Epithelial cell of prostate (primary cell): ENCODE measurements around the gene DERL2.

Source experiments
- DNase-seq: peaks from one replicate; pipeline ENCODE4 v3.0.0-alpha.2; 2011; ENCODE audit warnings: low read depth, low spot score
- H3K27ac ChIP-seq: fragments of 450-650 bp; 2 replicates; pipeline ENCODE4 v1.5.1; 2017; ENCODE audit warnings: mild to moderate bottlenecking

DERL2 gene

DNA sequence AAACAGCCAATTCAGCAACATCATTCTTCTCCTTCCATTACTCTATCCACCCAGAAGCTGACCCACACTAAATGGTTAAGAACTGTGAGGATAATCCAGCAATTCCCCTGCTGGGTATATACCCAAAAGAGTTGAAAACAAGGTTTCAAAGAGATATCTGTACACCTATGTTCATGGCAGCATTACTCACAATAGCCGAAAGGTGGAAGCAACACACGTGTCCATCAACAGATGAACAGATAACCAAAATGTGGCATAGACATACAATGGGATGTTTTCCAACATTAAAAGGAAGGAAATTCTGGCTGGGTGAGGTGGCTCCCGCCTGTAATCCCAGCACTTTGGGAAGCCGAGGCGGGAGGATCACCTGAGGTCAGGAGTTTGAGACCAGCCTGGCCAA lies 20.3 kb upstream of the DERL2 start:
- no peak overlapping the region for H3K27ac ChIP-seq
- DNase-seq, result no peak

GRCh38 chr17:5502552-5502951 lies 16.6 kb upstream of the DERL2 start:
- no peak for DNase-seq
- no peak overlapping the region for H3K27ac ChIP-seq

DNA sequence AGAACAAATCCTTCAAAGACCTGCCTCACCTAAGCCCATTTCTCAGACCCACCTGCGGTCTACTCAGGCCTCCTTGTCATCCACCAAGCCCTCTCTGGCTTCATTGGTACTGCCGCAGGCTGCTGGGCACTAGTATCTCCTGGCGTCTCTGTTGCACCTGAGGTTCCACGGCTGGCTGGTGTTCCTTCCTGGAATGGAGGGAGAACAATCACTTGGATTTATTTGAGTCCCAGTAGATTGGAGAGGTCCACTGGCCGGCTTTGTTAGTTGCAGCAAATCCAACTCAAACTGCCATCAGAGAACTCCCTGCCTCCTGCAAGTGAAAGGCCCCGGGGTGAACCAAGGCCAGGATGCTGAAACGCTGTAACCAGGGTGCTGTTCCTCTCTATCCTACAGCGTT lies 15.7 kb upstream of the DERL2 start:
- no peak for DNase-seq
- H3K27ac ChIP-seq, result no peak overlapping the region

GRCh38 chr17:5500589-5501391 lies 14.8 kb upstream of the DERL2 start:
- H3K27ac ChIP-seq, result no peak overlapping the region
- DNase-seq, result no peak

- no peak overlapping the region for H3K27ac ChIP-seq
- DNase-seq, result no peak
Measured at GRCh38 chr17:5500247-5500588, 14.2 kb upstream of the DERL2 start.

- H3K27ac ChIP-seq, result no peak overlapping the region
- no peak for DNase-seq
Measured at GRCh38 chr17:5499476-5500231, 13.7 kb upstream of the DERL2 start.

DNA sequence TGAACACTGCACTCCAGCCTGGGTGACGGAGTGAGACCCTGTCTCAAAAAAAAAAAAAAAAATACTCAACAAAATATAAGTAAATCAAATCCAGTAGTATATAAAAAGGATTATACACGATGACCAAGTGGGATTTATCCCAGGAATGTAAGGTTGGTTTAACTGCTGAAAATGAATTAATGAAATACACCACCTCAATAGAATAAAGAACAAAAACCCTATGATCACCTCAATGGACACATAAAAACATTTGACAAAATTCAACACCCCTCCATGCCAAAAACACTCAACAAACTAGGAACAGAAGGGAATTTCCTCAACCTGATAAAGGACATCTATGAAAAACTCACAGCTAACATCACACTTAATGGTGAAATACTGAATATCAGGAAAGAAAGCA lies 7.0 kb upstream of the DERL2 start:
- no peak for DNase-seq
- H3K27ac ChIP-seq, result no peak overlapping the region

DNA sequence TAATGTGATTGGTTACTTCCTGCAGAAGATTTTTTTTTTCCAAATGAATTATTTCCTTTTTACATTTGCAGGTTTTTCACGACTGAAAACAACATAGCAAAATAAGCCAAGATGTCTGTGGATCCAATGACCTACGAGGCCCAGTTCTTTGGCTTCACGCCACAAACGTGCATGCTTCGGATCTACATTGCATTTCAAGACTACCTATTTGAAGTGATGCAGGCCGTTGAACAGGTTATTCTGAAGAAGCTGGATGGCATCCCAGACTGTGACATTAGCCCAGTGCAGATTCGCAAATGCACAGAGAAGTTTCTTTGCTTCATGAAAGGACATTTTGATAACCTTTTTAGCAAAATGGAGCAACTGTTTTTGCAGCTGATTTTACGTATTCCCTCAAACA lies 2.8 kb upstream of the DERL2 start:
- DNase-seq, result no peak
- H3K27ac ChIP-seq, result no peak overlapping the region

DNA sequence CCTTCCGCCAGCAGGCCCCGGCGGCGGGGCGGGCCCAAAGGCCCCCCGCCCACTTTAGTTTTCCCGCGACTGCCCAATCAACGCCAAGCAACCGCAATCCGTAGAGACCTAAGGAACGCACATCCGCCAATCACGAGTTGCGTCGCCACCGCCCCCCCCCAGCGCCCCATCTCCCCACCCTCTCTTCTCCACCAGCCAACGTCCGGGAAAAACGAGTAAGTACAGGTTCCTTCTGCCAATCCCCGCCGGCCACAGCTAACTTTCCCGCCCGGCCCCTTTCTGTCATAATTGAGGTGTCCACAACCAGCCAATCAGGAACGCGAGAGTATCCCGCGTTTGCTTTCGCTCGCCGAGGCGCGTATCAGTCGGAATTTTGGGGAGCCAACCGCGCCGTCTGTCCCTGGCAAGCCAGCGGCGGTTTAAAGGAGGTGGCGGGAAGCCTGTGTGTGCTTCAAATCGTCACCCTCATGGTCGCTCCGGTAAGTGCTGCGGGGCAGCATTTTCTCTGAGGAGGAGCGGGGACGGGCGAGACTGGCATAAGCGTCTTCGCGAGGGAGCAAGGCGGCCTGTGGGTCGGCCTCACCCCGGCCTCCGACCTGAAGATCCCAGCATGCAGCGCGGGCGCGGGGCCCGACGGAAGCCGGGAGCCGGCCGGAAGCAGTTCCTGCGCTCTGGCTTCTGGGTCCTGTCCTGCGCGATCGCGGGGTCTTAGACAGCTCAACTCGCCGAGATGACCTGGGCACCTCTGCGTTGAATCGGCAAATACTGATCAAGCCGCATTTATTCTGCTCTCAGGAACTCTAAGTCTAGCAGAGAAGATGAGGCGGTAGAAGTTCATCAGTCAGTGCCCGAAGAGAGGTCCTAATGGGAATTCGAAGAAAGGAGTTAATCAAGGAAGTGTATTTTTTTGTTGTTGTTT lies 487 bp upstream of the DERL2 start, which contains the start of gene MIS12:
Gene MIS12 (plus strand): TSS at position 361 of the 919 bp plus-strand sequence. CDS start 2,297 bp downstream, outside the sequence.
- DNase-seq, result peak; percentile 98
- peak within 1 kb of the TSS; percentile 94 for H3K27ac ChIP-seq

- no peak for DNase-seq
Measured at GRCh38 chr17:5481451-5481850, 4.5 kb downstream of the DERL2 start.

GRCh38 chr17:5480962-5481361 lies 5.0 kb downstream of the DERL2 start:
- H3K27ac ChIP-seq, result no peak overlapping the region
- no peak for DNase-seq

More at GRCh38 chr17:5481451-5481850, 4.5 kb downstream of the DERL2 start:
- no peak overlapping the region for H3K27ac ChIP-seq

DNA sequence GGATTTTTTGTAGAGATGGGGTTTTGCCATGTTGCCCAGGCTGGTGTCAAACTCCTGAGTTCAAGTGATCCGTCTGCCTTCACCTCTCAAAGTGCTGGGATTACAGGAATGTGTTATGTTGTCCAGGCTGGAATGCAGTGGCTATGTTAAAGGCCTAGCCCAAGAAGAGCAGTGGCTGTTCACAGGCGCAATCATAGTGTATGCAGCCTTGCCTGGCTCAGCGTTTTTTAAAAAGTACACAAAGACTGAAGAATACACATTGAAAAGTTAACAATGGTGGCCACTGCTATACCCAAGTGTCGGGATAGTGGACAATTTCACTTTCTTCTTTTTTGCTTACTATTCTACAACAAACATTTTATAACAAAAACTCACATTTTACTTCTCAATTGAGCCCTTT lies 7.0 kb downstream of the DERL2 start:
- no peak overlapping the region for H3K27ac ChIP-seq
- DNase-seq, result no peak

- DNase-seq, result no peak
- H3K27ac ChIP-seq, result no peak overlapping the region
Measured at GRCh38 chr17:5473906-5474305, 12.1 kb downstream of the DERL2 start.

DNA sequence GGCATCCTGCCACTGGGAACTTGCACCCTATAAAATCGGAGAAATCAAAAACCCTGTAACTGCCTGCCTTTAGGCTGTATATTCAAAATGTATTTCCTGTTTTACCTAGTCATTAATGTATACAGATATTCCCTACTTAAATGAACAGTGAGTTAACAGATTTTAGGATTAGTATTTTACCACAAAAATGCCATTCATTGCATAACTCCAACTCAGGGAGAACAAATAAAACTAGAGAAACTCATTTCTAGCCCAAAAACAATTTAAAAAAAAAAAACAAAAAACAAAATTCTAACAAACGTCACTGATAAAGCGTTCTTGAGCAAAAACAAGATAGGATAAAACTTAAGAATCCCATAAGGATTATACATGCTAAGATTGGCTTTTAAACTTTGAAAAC lies 13.5 kb downstream of the DERL2 start:
- DNase-seq, result no peak
- H3K27ac ChIP-seq, result no peak overlapping the region

- peak overlapping the region; percentile 36 for H3K27ac ChIP-seq
- DNase-seq, result no peak
Measured at GRCh38 chr17:5468075-5468473, 17.9 kb downstream of the DERL2 start.

DNA sequence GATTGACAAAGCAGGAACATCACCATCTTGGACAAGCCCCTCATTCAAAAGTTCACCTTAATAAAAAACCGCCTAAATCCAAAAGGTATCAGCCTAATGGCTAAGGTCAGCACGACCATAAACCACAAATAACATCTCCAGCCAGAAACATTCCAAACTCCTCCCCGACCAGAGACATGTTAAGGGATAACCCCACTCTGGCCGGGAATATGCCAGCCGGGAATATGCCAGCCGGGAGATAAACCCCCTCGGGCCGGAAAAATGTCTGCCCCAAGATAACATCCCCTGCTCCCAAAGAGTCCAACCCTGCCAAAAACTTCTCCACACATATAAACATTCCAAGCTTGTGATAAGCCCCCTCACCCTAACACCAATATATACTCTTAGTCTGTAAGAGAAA lies 18.6 kb downstream of the DERL2 start:
- no peak overlapping the region for H3K27ac ChIP-seq
- no peak for DNase-seq

- H3K27ac ChIP-seq, result no peak overlapping the region
- no peak for DNase-seq
Measured at GRCh38 chr17:5466295-5466694, 19.7 kb downstream of the DERL2 start.

GRCh38 chr17:5464717-5465507 lies 21.1 kb downstream of the DERL2 start:
- no peak overlapping the region for H3K27ac ChIP-seq
- DNase-seq, result no peak

DNA sequence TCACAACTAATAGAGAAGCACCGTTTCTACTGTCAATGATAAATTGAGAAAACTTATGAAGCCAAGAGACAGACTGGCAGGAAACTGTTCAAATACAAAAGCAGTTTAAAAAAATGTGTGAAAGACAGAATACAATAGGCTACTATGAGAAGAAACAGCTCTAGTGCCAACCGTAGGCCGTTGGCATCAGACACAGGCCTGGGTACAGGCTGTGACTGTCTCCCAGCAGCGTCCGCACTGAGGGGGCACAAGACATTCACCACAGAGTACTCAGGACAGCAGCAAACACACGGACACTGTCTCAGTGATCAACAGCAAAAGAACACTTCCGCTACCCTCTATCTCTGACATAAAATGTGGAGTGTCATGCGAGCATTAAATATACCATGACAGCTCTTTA lies 39.2 kb downstream of the DERL2 start:
- no peak overlapping the region for H3K27ac ChIP-seq

GRCh38 chr17:5444209-5444608 lies 41.8 kb downstream of the DERL2 start:
- no peak overlapping the region for H3K27ac ChIP-seq
- no peak for DNase-seq

More for the DNA sequence above, 39.2 kb downstream of the DERL2 start:
- no peak for DNase-seq
